Dedifferentiated amniotic fluid mesenchymal stem cell (primary cell): ENCODE data around the gene ANKFN1.

ENCODE experiments used
- DNase-seq: peaks from one replicate; pipeline ENCODE4 v3.0.0-alpha.2; 2016; ENCODE audit errors: extremely low spot score

The ANKFN1 gene

DNA sequence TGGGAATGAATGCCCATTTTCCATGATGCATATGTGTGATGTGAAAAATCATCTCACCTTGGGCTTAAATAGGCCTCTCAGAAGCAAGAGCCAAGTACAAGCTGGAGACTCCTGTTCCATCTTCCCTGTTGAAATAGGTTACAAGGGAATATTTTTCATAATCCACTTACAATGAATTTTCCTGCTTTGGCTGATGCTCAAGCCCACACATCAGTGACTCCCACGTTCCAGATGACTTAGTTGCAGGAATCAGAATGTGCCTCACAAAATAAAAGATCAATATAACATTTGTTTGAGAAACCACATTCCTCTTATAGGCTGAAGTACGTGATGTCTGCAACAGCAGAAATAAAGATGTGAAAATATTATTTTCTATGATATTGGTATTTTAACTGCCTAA is 24.1 kb downstream of the ANKFN1 start:
- no peak for DNase-seq

DNA sequence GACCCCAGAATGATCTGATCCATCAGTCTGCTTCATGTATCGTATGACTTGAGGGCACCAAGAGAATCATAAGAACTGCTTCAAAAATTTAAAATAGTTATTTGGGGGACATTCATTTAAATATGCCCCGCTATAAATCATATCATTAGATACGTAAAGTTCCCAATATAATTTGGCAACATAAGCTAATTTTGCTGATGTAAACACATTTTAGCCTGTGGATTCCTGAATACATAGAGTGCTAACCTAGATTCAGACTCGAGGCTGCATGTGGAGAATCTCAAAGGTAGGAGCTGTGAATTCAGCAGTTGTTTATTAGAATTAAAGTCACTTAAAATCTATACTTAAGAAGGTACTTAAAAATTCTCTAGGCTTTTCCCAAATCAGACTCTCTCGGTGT is 24.9 kb downstream of the ANKFN1 start:
- DNase-seq = no peak

DNA sequence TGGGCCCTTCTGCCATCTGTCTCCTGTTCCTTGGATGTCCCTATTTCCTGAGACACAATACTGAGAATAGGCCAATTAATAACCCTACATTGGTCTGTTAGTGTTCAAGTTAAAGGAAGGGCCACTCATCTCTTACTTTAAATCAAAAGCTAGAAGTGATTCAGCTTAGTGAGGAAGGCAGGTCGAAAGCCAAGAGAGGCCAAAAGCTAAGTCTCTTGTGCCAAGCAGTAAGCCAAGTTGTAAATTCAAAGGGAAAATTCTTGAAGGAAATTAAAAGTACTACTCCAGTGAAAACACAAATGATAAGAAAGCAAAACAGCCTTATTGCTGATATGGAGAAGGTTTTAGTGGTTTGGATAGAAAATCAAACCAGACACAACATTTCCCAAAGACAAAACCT is 28.8 kb downstream of the ANKFN1 start:
- DNase-seq = no peak

DNA sequence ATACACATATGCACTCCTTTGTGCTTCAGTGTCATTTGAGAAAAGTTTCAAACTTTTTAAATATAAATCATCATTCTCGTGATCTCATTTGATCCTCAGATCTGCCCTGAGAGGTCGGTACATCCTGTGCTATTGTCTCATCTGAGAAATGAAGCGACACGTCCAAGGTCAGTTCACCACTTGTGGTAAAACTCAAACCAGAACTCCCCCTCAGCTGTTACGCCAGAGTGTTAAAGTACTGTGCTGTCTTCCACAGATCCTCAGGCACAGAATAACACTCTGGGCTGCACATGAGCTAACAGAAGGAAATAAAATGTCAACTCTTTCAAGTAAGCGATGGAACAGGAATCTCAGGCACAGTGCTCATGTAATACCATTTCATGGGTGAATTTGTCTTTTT is 31.4 kb downstream of the ANKFN1 start:
- DNase-seq = no peak

DNA sequence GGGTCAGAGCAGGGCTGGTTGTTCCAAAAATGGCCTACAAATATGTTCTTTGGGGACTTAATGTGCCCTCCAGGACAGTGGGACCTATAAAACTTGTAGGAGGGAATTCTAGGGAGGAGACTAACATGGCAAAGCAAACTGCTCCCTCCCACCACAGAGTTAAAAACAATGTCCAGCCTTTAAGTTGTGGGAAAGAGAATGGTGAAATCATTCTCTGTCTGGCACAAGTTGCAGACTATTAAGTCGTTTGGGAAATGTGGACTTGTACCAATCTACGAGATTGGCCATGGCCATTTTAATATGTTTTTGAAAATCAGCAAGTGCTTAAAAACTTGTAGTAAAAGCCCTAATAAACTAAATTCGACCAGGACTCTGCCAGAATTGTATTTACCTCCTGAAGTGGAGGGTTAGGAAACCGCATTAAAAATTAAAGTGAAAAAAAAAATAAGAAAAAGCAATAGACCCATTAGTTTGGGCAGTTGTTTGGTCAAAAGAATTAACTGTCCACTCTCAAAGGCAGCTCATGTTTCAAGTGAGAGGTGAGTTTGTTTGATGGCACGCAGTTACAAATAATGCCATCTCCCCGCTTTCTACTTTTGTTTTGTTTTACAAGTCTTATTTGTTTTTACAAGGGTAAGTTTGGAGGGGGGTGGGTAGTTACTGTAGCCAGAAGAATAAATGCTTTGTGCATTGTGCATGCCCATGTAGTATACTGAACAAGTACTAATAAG is 32.4 kb downstream of the ANKFN1 start:
- DNase-seq = no peak

DNA sequence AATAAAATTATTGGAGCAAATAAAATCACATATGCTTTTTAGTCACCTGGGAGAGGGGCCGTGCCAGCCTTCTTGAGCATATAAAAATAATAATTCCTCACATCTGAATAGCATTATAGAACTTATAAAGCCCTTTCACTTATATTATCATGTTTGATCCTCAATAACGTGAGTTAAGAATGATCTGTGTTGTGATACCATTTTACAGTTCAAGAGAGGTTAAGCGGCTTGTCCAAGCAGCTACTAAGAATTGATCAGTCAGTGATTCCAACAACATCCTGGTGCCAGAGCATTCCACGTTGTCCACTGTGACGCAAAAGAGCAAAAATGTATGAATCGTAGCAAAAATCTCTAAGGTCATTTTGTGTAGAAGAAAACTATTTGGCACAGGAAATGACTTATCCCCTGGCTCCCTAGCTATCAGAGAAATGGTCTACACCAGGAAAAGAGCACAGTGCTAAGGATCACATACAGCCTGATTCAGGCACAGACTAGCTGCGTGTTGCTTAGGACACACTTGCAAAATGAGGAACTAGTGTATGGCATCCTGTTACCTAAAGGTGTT is 33.0 kb downstream of the ANKFN1 start:
- peak; percentile 76 for DNase-seq

DNA sequence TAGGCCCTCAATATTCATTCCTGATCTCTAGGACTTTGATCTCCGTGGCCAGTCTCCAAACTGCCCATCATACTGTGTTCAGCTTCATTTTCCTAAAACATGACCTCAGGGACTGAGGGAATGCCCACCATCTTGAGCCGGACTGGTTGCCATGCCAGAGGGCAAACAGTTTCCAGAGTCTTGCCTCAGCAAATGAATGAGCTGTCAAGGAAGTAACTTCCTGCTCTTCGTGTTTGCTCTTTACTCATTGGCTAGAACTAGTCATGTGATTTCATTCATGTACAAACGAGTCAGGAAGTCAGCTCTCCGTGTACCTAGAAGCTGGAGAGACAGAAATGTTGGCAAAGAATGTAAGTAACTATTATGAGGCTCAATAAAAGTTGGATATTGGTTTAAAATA is 50.2 kb downstream of the ANKFN1 start:
- no peak for DNase-seq

DNA sequence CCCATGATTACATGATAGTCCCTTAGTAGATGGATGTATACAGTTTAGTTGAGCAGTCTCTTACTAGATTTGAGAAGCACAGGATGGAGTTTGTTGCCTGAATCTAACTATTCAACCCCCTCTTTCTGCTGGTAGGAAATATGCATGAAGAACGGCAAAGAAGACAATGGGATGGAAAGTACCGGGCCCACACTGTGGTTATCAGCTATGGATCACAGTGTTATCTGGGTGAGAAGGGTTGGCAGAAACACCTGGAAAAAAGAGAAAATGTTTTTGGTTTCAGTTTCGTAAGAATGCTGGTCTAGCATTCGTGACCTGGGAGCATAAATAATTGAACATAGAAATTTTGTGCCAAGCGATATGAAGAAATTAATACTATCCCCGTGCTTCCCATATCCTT is 53.1 kb downstream of the ANKFN1 start:
- no peak for DNase-seq

DNA sequence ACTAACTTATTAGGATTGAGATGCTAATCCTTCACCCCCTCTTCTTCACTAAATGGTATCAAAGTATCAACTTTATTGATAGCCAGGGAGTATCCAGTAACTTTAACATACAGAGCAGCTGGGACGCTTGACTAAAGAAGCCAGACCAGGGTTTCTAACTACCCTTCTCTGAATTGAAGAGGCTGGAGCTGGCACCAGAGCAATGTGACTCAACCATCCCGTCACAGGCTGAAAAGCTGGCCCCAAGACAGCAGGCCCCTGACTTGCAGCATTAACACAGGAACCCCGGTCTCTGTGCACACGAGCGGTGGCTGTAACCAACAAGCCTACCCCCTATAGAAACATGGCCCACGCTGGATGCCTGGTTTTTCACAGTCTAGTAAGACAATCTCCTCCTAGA is 59.8 kb downstream of the ANKFN1 start:
- no peak for DNase-seq

DNA sequence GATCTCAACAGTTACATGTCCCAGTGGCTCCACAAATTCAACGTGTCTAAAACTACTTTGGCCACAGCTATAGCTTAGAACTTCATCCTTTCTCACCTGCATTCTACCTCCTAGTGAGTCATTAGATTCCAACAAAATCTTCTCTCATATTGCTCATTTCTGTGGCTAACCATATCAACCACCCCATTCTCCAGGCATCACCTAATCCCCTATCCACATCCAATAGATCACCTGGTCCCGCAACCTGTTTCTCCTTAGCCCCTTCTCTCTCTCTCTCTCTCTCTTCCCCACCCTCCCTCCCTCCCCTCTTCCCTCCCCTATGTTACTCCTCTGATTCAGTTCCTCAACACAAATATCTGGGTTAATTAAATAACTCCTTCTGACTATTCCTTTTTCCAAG is 64.6 kb downstream of the ANKFN1 start:
- DNase-seq = no peak

DNA sequence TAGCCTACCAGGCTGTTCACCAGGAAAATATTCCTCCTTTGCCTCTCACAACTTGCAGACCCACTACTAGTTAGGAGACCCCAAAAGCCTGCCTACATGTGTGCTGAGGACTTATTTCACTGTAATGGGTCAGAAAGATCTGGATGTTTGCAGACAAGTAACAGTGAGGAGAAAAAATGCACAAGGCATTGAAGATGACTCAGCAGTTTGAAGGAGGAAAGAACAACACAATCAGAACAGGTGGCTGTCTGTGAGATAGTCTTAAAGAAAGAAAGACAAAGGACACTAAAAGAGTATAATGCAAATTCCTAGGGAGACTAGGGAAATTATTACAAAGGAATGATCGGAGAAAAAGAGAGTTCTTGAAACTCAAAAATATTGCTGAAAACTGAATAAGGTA is 69.0 kb downstream of the ANKFN1 start:
- no peak for DNase-seq

DNA sequence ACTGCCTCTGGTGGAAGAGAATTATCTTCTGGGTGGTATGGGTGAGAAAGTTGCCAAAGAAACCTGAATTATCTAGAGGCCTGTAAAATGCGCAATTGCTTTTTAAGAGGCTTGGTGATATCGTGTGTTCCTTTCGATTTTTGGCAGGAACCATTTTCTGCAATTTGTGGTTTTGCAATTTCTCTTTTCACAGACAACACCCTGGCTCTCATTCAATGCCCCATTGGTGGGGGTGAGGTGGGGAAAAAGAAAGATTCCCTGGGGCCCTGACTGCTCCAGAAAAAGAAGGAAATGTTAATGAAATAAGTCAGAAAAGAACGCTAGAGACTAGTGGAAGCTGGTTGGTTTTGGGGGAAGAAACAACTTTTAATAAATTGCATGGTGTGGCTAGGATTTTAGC is 77.4 kb downstream of the ANKFN1 start:
- peak; percentile 49 for DNase-seq

DNA sequence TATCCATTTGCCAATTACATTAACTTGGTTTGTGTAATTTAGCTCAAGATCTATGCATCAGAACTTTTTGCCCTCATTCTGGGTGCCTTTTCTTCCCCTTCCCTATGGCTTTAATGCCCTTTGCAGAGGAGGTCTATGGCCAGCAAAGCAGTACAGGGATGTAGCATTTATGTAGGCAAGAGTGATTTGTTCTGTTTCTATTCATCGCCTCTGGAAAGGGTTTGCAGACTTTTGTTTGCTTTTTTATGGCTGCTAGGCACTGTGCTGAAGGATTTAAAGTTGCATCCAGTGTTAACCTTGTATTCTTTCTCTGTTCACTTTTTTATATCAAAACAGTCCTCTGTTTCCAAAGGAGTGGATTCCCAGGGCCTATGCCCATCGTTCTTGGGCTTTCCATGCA is 78.0 kb downstream of the ANKFN1 start:
- DNase-seq = no peak

DNA sequence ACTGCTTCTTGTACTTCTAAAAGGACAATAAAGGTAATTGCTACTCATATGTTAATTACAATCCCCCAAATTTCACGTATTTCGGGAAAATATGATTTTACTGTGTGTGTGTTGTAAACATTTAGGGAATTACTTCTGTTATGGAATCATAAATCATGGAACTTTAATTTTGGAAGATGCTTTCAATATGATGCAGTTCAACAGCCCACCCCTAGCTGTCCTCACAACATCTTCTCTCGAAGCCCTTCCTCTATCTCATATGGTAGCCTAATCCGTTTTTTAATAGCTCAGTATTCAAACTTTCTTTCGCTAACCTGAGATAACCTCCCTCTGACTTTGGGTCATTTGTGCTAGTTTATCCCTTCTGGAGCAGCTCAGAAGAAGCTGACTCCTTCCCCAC is 78.4 kb downstream of the ANKFN1 start:
- DNase-seq = no peak

DNA sequence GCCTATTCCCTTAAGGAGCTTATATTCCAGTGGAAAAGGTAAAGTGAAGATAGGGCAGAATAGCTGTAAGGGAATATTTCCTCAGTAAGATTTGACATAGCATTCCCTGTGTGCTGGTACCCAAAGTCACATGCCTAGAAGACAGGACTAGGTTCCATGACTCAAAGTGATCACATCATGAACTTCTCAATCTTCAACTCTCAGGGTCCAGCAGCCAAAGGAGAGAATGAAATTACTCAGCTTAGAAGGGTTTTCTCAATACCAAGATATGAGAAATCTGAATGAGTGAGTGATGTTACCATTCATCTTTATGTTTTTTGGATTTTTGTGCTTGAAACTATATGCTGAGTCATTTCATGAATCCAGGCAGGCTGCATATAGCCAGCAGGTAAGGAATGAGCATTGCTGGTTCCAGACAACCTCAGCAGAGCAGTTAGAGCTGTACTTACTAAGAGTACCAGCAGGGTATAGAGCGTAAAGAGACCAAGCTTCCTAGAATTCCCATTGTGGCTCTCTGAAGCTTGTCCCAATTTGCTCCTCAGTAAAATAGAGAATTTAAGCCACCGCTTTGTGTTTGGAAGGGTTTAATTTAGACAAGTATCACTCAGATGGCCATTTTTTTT is 91.1 kb downstream of the ANKFN1 start:
- DNase-seq = no peak

DNA sequence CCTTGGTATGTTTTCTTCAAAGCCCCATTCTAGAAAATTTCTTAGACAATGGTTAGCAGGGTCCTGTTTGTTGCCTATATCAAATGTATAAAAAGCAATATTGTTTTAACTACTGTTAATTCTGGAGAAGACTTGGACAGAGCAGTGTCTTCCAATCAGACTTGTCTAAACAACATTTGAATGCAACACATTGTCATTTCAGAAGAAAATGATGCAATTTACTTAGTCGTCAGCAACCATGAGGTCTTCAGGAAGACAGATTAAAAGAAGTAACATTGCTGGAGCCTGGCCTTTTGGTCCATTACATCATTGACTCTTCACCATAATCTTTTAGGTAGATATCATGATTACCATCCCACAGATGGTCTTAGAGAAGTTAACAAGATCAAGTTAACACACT is 94.5 kb downstream of the ANKFN1 start:
- no peak for DNase-seq

DNA sequence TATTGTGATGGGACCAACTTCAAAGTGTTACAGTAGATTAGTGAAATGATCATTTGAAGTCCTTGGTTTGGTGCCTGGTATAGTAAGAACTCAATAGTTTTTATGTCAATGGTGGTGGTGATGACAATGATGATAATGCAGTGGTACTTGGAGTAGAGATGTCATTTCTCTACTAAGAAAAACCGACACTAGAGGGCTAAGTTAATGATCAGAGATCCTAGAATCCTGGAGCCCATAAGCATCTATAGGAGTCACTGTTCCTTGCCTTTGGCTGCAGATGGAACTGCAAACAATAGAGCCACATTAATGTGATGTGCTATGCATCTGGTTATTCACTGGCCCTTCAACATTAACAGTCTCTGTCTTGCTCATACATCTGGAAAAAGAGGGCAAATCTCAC is 103.8 kb downstream of the ANKFN1 start:
- DNase-seq = no peak

DNA sequence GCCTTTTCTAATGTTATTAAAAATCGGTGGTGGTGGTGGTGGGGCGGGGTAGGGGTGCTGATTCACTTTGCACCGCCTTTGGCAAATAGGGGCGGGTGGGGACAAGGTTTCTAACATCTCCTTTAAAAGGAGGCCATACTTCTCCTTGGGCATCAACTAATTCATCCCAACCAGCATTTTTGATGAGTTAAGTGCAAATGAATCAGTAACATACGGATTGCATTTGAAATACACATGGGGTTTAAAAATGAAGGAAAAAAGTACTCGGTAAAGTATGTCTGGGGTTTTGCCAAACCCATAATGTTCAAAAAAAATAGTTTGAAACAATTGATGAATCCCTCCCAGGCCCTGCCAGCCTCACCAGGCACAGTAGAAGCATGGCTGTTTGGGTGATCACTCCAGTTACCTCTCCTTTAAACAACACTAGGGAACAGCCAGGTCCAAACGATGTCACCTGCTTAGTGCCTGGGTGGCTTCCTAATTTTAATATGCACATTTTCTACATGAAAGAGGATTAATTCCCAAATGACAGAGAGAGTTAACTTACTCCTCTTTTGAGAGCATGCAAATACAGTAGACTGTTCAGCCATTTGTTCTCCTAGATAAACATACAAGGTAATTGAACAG is 107.2 kb downstream of the ANKFN1 start:
- DNase-seq = peak; percentile 22

DNA sequence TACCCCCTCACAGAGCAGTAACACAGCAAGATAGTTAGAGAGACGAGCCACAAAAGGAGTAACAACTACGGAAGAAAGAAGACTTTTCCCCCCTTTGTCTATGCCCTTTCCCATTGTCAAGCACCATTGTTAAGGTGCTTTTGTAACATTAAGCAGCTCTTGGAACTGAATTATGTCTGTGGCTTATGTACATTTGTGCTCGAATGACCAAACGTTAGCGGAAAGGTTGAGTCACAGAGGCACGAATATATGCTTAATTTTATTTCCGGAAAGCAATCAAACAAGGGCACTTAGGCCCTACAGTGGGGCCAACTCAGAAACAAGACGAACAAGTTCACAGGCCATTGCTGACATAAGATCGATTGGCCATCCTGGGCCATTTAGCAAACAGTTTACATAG is 109.5 kb downstream of the ANKFN1 start:
- DNase-seq = no peak

DNA sequence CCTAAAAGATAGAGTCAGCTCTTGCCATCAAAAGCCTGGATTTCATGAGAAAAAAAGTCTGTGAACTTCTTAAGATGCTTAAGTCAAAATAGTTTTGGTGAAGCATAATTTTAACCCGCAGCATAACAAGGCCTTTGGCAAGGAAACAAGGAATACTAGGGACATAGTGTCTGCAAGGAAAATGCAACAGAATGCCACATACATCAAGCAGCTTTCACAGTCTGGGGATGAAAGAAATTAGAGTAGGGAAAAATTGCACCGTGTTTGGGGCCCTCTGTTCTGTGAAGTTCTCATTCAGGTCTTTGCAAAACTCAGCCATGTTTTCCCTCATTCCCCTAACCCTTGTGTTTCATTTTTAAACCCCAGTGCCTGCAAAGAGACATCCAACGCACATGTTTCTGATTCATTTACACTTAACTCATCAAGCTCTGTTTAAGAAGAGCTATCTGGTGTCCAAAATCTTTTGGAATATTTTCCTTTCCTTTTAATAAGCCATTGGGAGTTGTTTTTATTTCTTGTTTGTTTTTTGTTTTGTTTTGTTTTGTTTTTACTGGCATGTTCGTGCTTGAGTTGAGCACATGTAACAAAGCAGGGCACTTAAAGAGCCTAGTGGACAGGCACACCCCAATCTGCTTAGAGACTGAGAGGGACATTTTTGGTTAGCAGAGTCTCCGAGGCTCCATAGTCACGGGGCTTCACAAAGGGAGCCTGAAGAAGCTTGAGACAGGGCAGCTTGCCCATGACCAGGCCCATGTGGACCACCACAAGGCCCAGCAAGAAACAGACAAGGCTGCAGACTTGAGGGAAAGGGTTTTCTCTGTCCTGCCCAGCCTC is 116.5 kb downstream of the ANKFN1 start:
- no peak for DNase-seq

DNA sequence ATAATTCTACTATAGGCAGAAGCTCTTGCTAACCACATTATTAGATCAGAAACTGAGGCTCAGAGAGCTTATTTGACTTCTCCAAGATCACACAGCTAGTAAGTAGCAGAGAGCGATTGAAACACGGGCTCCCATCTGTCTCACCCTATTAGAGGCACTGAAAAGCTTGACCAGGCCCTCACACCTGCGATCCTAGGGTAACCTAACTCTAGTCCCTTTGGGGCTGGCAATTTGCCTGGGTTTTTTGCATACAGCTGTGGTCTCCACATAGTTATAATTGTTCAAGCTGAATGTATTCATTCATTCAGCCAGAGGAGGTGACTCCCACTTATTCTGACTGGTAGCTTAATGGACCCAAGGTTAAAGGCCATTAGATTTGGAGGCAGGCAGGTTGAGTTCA is 121.2 kb downstream of the ANKFN1 start:
- no peak for DNase-seq

DNA sequence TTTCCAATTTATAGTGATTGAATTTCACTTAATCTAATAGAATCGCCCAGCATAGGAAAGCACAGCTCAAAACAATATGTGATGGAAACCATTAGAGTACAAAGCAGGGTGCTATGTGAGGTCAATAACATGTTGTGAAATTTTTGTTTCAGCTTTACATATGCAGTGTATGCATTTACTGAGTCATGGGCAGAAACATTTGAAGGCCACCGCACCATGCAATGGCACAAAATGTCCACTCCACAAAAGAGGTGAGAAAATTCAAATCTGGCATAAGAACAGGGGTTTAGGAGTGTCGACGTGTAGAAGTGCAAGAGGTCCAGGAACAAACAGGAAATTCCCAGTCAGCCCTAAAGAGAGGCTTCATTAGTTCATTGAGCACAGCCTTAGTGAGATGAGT is 131.2 kb downstream of the ANKFN1 start:
- no peak for DNase-seq
